Measurements from ENCODE around the gene NTM. TPM values are rescaled to one million over a fixed set of nuclear protein-coding genes. Genes with fewer than 3 reads are reported as not detected.

NTM gene
- total and polyA plus RNA-seq, 2 donors from 2014 or later = 0.92 to 10.3 TPM

GRCh38 chr11:131870305-131870704 lies 499.9 kb downstream of the NTM start:
- H3K27me3 ChIP-seq (ENCODE audit: control insufficient read depth, insufficient read depth, low read length) = no peaks in the 10 kb centered on the region
- FAIRE-seq = no peak
- no peak overlapping the region for H3K4me3 ChIP-seq (ENCODE audit: low read length in 3 of 3)
- H3K36me3 ChIP-seq (ENCODE audit: control insufficient read depth in 2 of 3, insufficient read depth in 3 of 3, low read length in 3 of 3) = no peaks in the 10 kb centered on the region
- intact Hi-C loops (cut with DNase I) = no loop called here
- no peaks in the 10 kb centered on the region for H3K4me1 ChIP-seq (ENCODE audit: control insufficient read depth in 2 of 3, insufficient read depth in 2 of 3, low read depth in 1 of 3, low read length in 3 of 3)
- TF ChIP-seq CTCF (IDR thresholded peaks at IDR 0.05; ENCODE audit: borderline replicate concordance, extremely low read depth, insufficient read depth) = no peak
- H3K27ac ChIP-seq (ENCODE audit: low read depth in 2 of 2, low read length in 2 of 2) = no peak overlapping the region
- no peaks in the 10 kb centered on the region for H3K9me3 ChIP-seq (ENCODE audit: control insufficient read depth in 2 of 3, insufficient read depth in 1 of 3, low read length in 3 of 3)
- H3K9ac ChIP-seq (ENCODE audit: low read length in 3 of 3) = no peak overlapping the region
- DNase-seq = no peak

- intact Hi-C loops (cut with DNase I) = no loop called here
- FAIRE-seq = no peak
Measured at GRCh38 chr11:131871006-131871405, 500.6 kb downstream of the NTM start.

DNA sequence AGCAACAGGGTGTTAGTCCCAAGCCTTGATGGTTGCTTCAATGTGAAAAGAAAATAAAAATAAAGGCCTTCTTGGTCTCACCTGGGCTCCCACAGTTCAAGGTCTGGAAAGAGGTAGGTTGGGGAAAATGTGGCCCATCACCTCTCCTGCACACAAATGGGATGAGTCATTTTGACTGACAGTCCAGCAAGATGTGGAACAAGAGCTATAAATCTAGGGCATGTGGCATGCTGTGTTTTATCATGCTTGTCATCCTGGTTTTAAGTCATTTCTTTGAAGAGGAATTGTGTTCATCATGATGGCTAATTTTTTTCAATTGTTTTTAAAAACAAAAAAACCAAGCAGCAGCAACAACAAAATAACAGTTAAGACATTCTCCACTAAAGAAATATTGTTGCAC lies 503.7 kb downstream of the NTM start:
- Histone ChIP-seq H3K27me3 (ENCODE audit: control insufficient read depth, insufficient read depth, low read length) (no peaks in the 10 kb centered on the region), H3K9me3 (ENCODE audit: control insufficient read depth in 2 of 3, insufficient read depth in 1 of 3, low read length in 3 of 3) (no peaks in the 10 kb centered on the region), H3K9ac (ENCODE audit: low read length in 3 of 3) (no peak overlapping the region), H3K36me3 (ENCODE audit: control insufficient read depth in 2 of 3, insufficient read depth in 3 of 3, low read length in 3 of 3) (no peaks in the 10 kb centered on the region), H3K4me1 (ENCODE audit: control insufficient read depth in 2 of 3, insufficient read depth in 2 of 3, low read depth in 1 of 3, low read length in 3 of 3) (no peaks in the 10 kb centered on the region), H3K27ac (ENCODE audit: low read depth in 2 of 2, low read length in 2 of 2) (no peak overlapping the region), H3K4me3 (ENCODE audit: low read length in 3 of 3) (no peak overlapping the region)
- DNase-seq (no peak), FAIRE-seq (no peak)
- TF ChIP-seq CTCF (IDR thresholded peaks at IDR 0.05; ENCODE audit: borderline replicate concordance, extremely low read depth, insufficient read depth) = no peak
- intact Hi-C loops (cut with DNase I) = no loop called here

More at GRCh38 chr11:131871006-131871405, 500.6 kb downstream of the NTM start:
- Histone ChIP-seq H3K36me3 (ENCODE audit: control insufficient read depth in 2 of 3, insufficient read depth in 3 of 3, low read length in 3 of 3) (no peaks in the 10 kb centered on the region), H3K27me3 (ENCODE audit: control insufficient read depth, insufficient read depth, low read length) (no peaks in the 10 kb centered on the region), H3K9ac (ENCODE audit: low read length in 3 of 3) (no peak overlapping the region), H3K27ac (ENCODE audit: low read depth in 2 of 2, low read length in 2 of 2) (no peak overlapping the region), H3K4me1 (ENCODE audit: control insufficient read depth in 2 of 3, insufficient read depth in 2 of 3, low read depth in 1 of 3, low read length in 3 of 3) (no peaks in the 10 kb centered on the region), H3K4me3 (ENCODE audit: low read length in 3 of 3) (no peak overlapping the region), H3K9me3 (ENCODE audit: control insufficient read depth in 2 of 3, insufficient read depth in 1 of 3, low read length in 3 of 3) (no peaks in the 10 kb centered on the region)
- no peak for DNase-seq
- no peak for TF ChIP-seq CTCF (IDR thresholded peaks at IDR 0.05; ENCODE audit: borderline replicate concordance, extremely low read depth, insufficient read depth)

DNA sequence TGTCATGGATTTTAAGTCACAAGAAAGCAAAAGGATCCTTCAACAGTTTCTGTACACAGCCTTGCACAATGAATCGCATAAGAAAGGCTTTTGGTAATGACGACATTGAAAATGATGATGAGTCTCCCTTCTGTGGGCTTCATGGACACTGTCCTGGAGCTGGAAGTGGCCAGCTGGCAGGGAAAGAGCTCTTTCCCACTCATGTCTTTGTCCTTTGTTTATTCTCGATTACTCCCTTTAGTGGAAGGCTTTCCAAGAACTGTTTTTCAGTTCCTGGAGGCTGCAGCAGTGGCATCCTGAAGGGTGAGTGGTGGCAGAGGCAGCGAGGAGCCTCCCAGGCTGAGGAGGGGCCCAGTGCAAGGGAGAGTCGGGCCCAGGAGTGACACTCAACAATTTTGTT lies 505.2 kb downstream of the NTM start:
- intact Hi-C loops (cut with DNase I) = no loop called here
- Histone ChIP-seq H3K27me3 (ENCODE audit: control insufficient read depth, insufficient read depth, low read length) (no peaks in the 10 kb centered on the region), H3K9me3 (ENCODE audit: control insufficient read depth in 2 of 3, insufficient read depth in 1 of 3, low read length in 3 of 3) (no peaks in the 10 kb centered on the region), H3K36me3 (ENCODE audit: control insufficient read depth in 2 of 3, insufficient read depth in 3 of 3, low read length in 3 of 3) (no peaks in the 10 kb centered on the region), H3K27ac (ENCODE audit: low read depth in 2 of 2, low read length in 2 of 2) (no peak overlapping the region), H3K4me3 (ENCODE audit: low read length in 3 of 3) (no peak overlapping the region), H3K4me1 (ENCODE audit: control insufficient read depth in 2 of 3, insufficient read depth in 2 of 3, low read depth in 1 of 3, low read length in 3 of 3) (no peaks in the 10 kb centered on the region), H3K9ac (ENCODE audit: low read length in 3 of 3) (no peak overlapping the region)
- no peak for TF ChIP-seq CTCF (IDR thresholded peaks at IDR 0.05; ENCODE audit: borderline replicate concordance, extremely low read depth, insufficient read depth)
- FAIRE-seq (no peak), DNase-seq (no peak)
